Pancreas (tissue), 10 donors: ENCODE data around the gene PLEKHA8. TPM values are rescaled to one million over a fixed set of nuclear protein-coding genes. Genes with fewer than 3 reads are reported as not detected.
A peak's percentile ranks its signal among the peaks of the same experiment; 100 is the strongest.

Source experiments
- ATAC-seq, 4 donors: fragments of 200-7000 bp; cut with Tn5 transposase; one replicate each; pipeline versions ENCODE4 v1.8.0 to v1.9.1; 2020; ENCODE audit warnings: mild to moderate bottlenecking in 4 of 4, moderate library complexity in 4 of 4
- DNase-seq, 6 donors: peaks; one replicate each; pipeline ENCODE4 v3.0.0-alpha.2; 2020
- FAIRE-seq: peaks from 2 replicates; lab custom pipeline; 2012; peaks lifted over from hg19 to GRCh38; lab: Jason Lieb, UNC
- H3K27ac ChIP-seq, 4 donors: fragments of 200-600 bp; sonication (generic); 1 replicate in 3 of 4; 2 replicates in 1 of 4; pipeline versions ENCODE4 v1.5.0 to v1.8.0; 2020
- H3K27me3 ChIP-seq, 4 donors: fragments of 200-600 bp; one replicate each; pipeline ENCODE4 v1.8.0; 2021
- H3K36me3 ChIP-seq, 3 donors: fragments of 200-600 bp; sonication (generic) in 1 of 3; one replicate each; pipeline versions ENCODE4 v1.5.0 to v1.8.0; 2020 to 2021
- H3K4me1 ChIP-seq, 3 donors: fragments of 200-600 bp; one replicate each; pipeline ENCODE4 v1.8.0; 2021
- H3K4me3 ChIP-seq, 4 donors: fragments of 200-600 bp; sonication (generic) in 2 of 4; one replicate each; pipeline versions ENCODE4 v1.5.0 to v1.8.0; 2020 to 2021
- H3K9me3 ChIP-seq, 4 donors: fragments of 200-600 bp; one replicate each; pipeline ENCODE4 v1.8.0; 2021
- CTCF ChIP-seq, 4 donors: fragments of 200-600 bp; sonication (generic) in 3 of 4; IDR thresholded peaks; one replicate each; pipeline versions ENCODE4 v1.5.0 to v1.8.0; 2021; ENCODE audit warnings: antibody characterized with exemption in 4 of 4
- WGBS, 2 donors: extraction: QIAGEN DNeasy Blood & Tissue Kit; methylation state at CpG; one replicate each; pipeline ENCODE4 v1.1.7; 2013; 5-methylcytosine and 5-hydroxymethylcytosine counted together
- intact Hi-C, 3 donors: fragments of 100-400 bp; cut with DNase I; formaldehyde crosslinking; loops; one replicate each; pipeline versions ENCODE4 v1.11.1 to v1.14.2; 2022
- polyA plus RNA-seq, 2 donors: library from polyadenylated mRNA; stranded (reverse); fragments of 200-250 nt; gene quantifications; one replicate each; pipeline ENCODE4 v1.2.3, GENCODE V29; 2013
- total RNA-seq, 6 donors: library from RNA; stranded (reverse); fragmentation: NEBNext Ultra II Directional in 4 of 6; extraction: Animal tissue kit (Norgen Biotek cat#: 25700) in 4 of 6; gene quantifications; one replicate each; pipeline versions ENCODE4 v1.2.1 to v1.2.4, GENCODE V29; 2021 to 2023
- donor health status: healthy with polysubstance abuse.
- donor health status: DM: no; HTN: no; CAD: no; lungs with moderate emphysema.
- donor health status: DM: no; HTN: no; CAD: no.
- donor health status: control.
- donor health status: control.
- donor health status: Bipolar disorder and iron deficiency.
- donor health status: DM: yes; HTN: yes; CAD: no.
- donor health status: DM: no; HTN: no; CAD: no.
- donor health status: DM: no; HTN: no; CAD: no.
- donor health status: DM: yes; HTN: yes; CAD: no.

Gene PLEKHA8
- total and polyA plus RNA-seq, 8 donors, result 1.7 to 9.7 (median 4.3) TPM

GRCh38 chr7:30069096-30069867 is 41.1 kb downstream of the PLEKHA8 start:
- Histone ChIP-seq H3K27ac (no peak overlapping the region), H3K4me3 (no peak overlapping the region), H3K9me3 (no peaks in the 10 kb centered on the region), H3K36me3 (no peaks in the 10 kb centered on the region), H3K4me1 (no peaks in the 10 kb centered on the region), H3K27me3 (no peaks in the 10 kb centered on the region)
- ATAC-seq (no peak), FAIRE-seq (no peak), DNase-seq (no peak)
- intact Hi-C loops, result loop anchor here in 1 of 3 donors (10.0 kb wide), 1 partner anchor 124 kb away; no protein-coding TSS in a partner anchor
- no peak for TF ChIP-seq CTCF (IDR thresholded peaks at IDR 0.05)
- 80 to 93% methylated on average over 5 of the region's 5 CpGs for WGBS, 2 donors

- 0 to 59% methylated on average over 1 of the region's 1 CpG for WGBS, 2 donors
- no peak for TF ChIP-seq CTCF (IDR thresholded peaks at IDR 0.05)
- H3K4me1 ChIP-seq, result no peaks in the 10 kb centered on the region
- H3K27ac ChIP-seq, result no peak overlapping the region
- no peak for FAIRE-seq
- intact Hi-C loops, result no loop called here
- no peaks in the 10 kb centered on the region for H3K36me3 ChIP-seq
- H3K4me3 ChIP-seq, result no peak overlapping the region
- DNase-seq, result no peak
- H3K27me3 ChIP-seq, result no peaks in the 10 kb centered on the region
- ATAC-seq, result no peak
- no peaks in the 10 kb centered on the region for H3K9me3 ChIP-seq
These were observed 41.8 kb downstream of the PLEKHA8 start for GRCh38 chr7:30070052-30070451.

- Histone ChIP-seq H3K27ac (no peak overlapping the region), H3K27me3 (no peaks in the 10 kb centered on the region), H3K9me3 (no peaks in the 10 kb centered on the region), H3K4me3 (no peak overlapping the region), H3K4me1 (peaks cover 0 to 5% (median 0%) of the 10 kb centered on the region in 3 donors), H3K36me3 (no peaks in the 10 kb centered on the region)
- no peak for TF ChIP-seq CTCF (IDR thresholded peaks at IDR 0.05)
- ATAC-seq (no peak), DNase-seq (no peak), FAIRE-seq (no peak)
- 96 to 99% methylated on average over 1 of the region's 1 CpG for WGBS, 2 donors
- intact Hi-C loops, result no loop called here
These were observed 44.5 kb downstream of the PLEKHA8 start for GRCh38 chr7:30072735-30073134.

- H3K4me1 ChIP-seq, result peaks cover 0 to 5% (median 0%) of the 10 kb centered on the region in 3 donors
- peak in 1 of 4 donors; percentile 22 for TF ChIP-seq CTCF (IDR thresholded peaks at IDR 0.05)
- FAIRE-seq (no peak), ATAC-seq (peak in 3 of 4 donors; percentile 67 to 72 (median 67)), DNase-seq (no peak)
- H3K27me3 ChIP-seq, result no peaks in the 10 kb centered on the region
- intact Hi-C loops, result no loop called here
- peaks cover 0 to 7% (median 0%) of the 10 kb centered on the region in 3 donors for H3K36me3 ChIP-seq
- WGBS, 2 donors, result 25 to 29% methylated on average over 1 of the region's 1 CpG
- H3K27ac ChIP-seq, result no peak overlapping the region
- H3K9me3 ChIP-seq, result no peaks in the 10 kb centered on the region
- H3K4me3 ChIP-seq, result no peak overlapping the region
These were observed 46.3 kb downstream of the PLEKHA8 start for GRCh38 chr7:30074422-30075030.
